ENCODE data around the gene PDE8B.

DNA sequence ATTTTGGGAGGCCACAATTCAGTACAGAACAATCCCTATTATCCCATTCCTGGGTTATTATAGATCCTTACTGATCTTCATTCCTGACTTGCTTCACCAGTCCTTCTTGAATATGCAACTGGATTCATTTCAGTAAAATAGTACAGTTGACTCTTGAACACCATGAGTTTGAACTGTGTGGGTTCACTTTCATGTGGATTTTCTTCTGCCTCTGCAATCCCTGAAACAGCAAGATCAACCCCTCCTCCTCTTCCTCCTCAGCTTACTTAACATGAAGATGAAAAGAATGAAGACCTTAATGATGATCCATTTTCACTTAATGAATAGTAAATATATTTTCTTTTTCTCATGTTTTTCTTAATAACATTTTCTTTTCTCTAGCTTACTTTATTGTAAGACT is 8.3 kb upstream of the PDE8B start:
- TF ChIP-seq POLR2A (IDR thresholded peaks at IDR 0.05), result no peak
- TF ChIP-seq, protein P1, sequence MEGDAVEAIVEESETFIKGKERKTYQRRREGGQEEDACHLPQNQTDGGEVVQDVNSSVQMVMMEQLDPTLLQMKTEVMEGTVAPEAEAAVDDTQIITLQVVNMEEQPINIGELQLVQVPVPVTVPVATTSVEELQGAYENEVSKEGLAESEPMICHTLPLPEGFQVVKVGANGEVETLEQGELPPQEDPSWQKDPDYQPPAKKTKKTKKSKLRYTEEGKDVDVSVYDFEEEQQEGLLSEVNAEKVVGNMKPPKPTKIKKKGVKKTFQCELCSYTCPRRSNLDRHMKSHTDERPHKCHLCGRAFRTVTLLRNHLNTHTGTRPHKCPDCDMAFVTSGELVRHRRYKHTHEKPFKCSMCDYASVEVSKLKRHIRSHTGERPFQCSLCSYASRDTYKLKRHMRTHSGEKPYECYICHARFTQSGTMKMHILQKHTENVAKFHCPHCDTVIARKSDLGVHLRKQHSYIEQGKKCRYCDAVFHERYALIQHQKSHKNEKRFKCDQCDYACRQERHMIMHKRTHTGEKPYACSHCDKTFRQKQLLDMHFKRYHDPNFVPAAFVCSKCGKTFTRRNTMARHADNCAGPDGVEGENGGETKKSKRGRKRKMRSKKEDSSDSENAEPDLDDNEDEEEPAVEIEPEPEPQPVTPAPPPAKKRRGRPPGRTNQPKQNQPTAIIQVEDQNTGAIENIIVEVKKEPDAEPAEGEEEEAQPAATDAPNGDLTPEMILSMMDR (IDR thresholded peaks at IDR 0.05), result no peak
